Nephron progenitor cell (in vitro differentiated cells): ENCODE measurements around the gene ASB3.
"Not testable (repeated sequence)": the region's sequence is repeated elsewhere in the genome, so short reads cannot be mapped to it uniquely, and the experiment has no call there.

ENCODE experiments used
- DNase-seq: peaks from one replicate; pipeline ENCODE4 v3.0.0; 2021
- H3K27ac Mint-ChIP-seq: 2 replicates; pipeline ENCODE4 v1.8.0; 2021; ENCODE audit warnings: mild to moderate bottlenecking, moderate library complexity, mixed read lengths
- H3K27me3 Mint-ChIP-seq: 2 replicates; pipeline ENCODE4 v1.8.0; 2021; ENCODE audit warnings: mild to moderate bottlenecking, low read depth, mixed read lengths; ENCODE audit not compliant: poor library complexity
- H3K36me3 Mint-ChIP-seq: 2 replicates; pipeline ENCODE4 v1.8.0; 2021; ENCODE audit warnings: low read depth, mixed read lengths
- H3K4me1 Mint-ChIP-seq: 2 replicates; pipeline ENCODE4 v1.8.0; 2021; ENCODE audit warnings: mixed read lengths
- H3K4me3 Mint-ChIP-seq: 2 replicates; pipeline ENCODE4 v1.8.0; 2021; ENCODE audit warnings: mild to moderate bottlenecking, moderate library complexity, mixed read lengths
- H3K9me3 Mint-ChIP-seq: 2 replicates; pipeline ENCODE4 v1.8.0; 2021; ENCODE audit warnings: mild to moderate bottlenecking, moderate library complexity, mixed read lengths
- TF ChIP-seq, protein P1 (sequence below): fragments of 200-600 bp; sonication (generic); IDR thresholded peaks from 2 replicates; pipeline ENCODE4 v1.5.0; 2021; ENCODE audit warnings: antibody characterized with exemption

The ASB3 gene

DNA sequence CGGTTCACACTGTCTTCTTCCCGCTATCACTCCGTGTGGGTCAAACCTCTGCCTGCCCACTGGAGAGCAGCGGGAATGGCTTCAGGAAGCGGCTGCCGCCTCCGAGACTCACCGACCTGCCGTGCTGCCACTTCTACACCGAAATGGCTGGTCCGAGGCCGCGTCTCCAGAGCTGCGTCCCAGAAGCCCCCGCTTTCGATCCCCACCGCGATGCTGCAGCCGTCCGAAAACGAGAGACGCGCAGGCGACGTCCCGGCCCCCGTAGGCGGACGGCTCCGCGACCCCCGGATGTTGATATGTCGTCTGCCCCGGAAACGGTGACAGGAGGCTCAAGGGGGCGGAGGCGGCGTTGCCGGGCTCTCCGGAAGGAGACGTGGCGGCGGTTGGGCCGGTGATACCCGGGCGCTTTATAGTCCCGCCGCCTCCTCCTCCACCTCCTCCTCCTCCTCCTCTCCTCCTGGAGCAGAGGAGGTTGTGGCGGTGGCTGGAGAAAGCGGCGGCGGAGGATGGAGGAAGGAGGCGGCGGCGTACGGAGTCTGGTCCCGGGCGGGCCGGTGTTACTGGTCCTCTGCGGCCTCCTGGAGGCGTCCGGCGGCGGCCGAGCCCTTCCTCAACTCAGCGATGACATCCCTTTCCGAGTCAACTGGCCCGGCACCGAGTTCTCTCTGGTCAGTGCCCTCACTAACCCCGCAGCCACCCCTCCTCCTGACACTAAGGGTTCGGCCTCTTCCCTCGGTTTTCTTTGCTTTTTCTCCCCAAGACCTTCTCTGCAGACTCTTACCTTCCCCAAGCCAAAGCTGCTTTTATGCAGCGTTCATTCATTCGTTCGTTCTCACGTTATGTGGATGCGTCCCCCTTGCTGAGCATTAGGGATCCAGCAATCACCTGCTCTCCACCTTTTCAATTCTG, at the start of gene ASB3, which contains the start of gene ERLEC1:
ASB3 (minus strand) TSS at position 249 of the 909 bp plus-strand sequence. CDS start 21,381 bp downstream, outside the sequence.
ERLEC1 (plus strand) TSS at position 340 of the 909 bp plus-strand sequence; CDS start at position 507, 167 bp downstream.
- no peaks in the 10 kb centered on the region for H3K9me3 Mint-ChIP-seq
- TF ChIP-seq, protein P1, sequence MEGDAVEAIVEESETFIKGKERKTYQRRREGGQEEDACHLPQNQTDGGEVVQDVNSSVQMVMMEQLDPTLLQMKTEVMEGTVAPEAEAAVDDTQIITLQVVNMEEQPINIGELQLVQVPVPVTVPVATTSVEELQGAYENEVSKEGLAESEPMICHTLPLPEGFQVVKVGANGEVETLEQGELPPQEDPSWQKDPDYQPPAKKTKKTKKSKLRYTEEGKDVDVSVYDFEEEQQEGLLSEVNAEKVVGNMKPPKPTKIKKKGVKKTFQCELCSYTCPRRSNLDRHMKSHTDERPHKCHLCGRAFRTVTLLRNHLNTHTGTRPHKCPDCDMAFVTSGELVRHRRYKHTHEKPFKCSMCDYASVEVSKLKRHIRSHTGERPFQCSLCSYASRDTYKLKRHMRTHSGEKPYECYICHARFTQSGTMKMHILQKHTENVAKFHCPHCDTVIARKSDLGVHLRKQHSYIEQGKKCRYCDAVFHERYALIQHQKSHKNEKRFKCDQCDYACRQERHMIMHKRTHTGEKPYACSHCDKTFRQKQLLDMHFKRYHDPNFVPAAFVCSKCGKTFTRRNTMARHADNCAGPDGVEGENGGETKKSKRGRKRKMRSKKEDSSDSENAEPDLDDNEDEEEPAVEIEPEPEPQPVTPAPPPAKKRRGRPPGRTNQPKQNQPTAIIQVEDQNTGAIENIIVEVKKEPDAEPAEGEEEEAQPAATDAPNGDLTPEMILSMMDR = no peak
- H3K36me3 Mint-ChIP-seq = peaks cover 15% of the 10 kb centered on the region
- peak within 1 kb of the TSS; percentile 100 for H3K27ac Mint-ChIP-seq
- peak within 1 kb of the TSS; percentile 98 for H3K4me3 Mint-ChIP-seq
- peaks cover 50% of the 10 kb centered on the region for H3K4me1 Mint-ChIP-seq
- peak; percentile 89 for DNase-seq
- H3K27me3 Mint-ChIP-seq = peaks cover 5% of the 10 kb centered on the region

DNA sequence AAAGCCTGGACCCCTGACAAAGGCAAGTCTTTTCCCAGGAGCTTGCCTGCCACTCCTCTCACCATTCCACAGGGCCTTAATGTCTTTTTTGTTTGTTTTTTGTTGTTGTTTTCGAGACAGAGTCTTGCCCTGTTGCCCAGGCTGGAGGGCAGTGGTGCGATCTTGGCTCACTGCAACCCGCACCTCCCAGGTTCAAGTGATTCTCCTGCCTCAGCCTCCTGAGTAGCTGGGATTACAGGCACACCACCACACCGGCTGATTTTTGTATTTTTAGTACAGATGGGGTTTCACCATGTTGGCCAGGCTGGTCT, 43.2 kb upstream of the ASB3 start:
- not testable (repeated sequence) for DNase-seq, H3K27ac Mint-ChIP-seq, H3K27me3 Mint-ChIP-seq, H3K4me1 Mint-ChIP-seq, H3K4me3 Mint-ChIP-seq, H3K9me3 Mint-ChIP-seq
- peaks cover 17% of the 10 kb centered on the region for H3K36me3 Mint-ChIP-seq

GRCh38 chr2:53829273-53829979, 42.7 kb upstream of the ASB3 start:
- no peaks in the 10 kb centered on the region for H3K4me1 Mint-ChIP-seq
- peaks cover 13% of the 10 kb centered on the region for H3K36me3 Mint-ChIP-seq
- DNase-seq = no peak
- no peak overlapping the region for H3K27ac Mint-ChIP-seq
- H3K27me3 Mint-ChIP-seq = no peaks in the 10 kb centered on the region
- H3K4me3 Mint-ChIP-seq = no peak overlapping the region
- no peaks in the 10 kb centered on the region for H3K9me3 Mint-ChIP-seq
- TF ChIP-seq, protein P1 = no peak

DNA sequence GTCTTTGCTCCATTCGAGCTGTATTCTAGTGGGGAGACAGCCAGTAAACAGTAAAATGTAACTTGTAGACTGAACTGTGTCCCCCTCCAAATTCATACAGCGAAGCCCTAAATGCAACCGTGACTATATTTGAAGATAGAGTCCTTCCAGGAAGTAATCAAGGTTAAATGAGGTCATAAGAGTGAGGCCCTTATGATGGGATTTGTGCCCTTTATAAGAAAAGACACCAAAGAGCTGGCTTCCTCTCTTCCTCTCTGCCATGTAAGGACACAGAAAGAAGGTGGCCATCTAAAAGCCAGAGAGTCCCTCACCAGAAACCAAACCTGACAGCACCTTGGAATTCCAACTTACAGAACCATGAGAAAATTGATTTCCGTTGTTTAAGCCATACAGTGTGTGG, 41.6 kb upstream of the ASB3 start:
- H3K4me1 Mint-ChIP-seq = no peaks in the 10 kb centered on the region
- no peak overlapping the region for H3K27ac Mint-ChIP-seq
- no peaks in the 10 kb centered on the region for H3K9me3 Mint-ChIP-seq
- H3K36me3 Mint-ChIP-seq = peaks cover 7% of the 10 kb centered on the region
- TF ChIP-seq, protein P1 = no peak
- no peak for DNase-seq
- no peak overlapping the region for H3K4me3 Mint-ChIP-seq
- H3K27me3 Mint-ChIP-seq = no peaks in the 10 kb centered on the region

DNA sequence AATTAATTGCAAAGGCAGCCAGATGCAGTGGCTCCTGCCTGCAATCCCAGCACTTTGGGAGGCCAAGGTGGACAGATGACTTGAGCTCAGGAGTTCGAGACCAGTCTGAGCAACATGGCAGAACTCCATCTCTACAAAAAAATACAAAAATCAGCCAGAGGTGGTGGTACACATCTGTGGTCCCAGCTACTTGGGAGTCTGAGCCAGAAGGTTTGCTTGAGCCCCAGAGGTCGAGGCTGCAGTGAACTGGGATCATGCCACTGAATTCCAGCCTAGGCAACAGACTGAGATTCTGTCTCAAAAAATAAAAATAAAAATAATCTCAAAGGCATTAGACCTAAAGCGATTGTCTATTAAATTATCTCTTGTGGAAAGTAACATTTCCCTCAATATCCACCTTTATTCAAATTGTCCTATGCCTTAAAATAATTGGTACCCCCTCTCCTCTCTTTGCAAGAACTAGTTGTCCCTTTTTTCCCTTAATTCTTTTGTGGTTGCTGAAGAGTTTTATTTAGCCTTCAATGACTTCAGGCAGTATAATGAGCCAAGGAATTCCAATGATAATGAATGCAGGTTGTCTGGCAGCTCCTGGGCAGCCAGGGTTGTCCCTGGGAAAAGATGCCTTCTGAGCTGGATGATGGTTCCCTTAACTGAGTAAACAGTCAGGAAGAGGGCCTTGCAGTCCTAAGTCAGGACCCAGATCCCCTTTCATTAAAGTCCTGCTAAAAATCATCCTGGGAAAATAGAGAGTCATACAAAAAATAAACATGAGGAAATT, 40.8 kb upstream of the ASB3 start:
- no peak overlapping the region for H3K4me3 Mint-ChIP-seq
- H3K27me3 Mint-ChIP-seq = no peaks in the 10 kb centered on the region
- TF ChIP-seq, protein P1 = no peak
- no peak for DNase-seq
- peak overlapping the region; percentile 29 for H3K27ac Mint-ChIP-seq
- H3K9me3 Mint-ChIP-seq = no peaks in the 10 kb centered on the region
- H3K36me3 Mint-ChIP-seq = peaks cover 12% of the 10 kb centered on the region
- H3K4me1 Mint-ChIP-seq = no peaks in the 10 kb centered on the region
